NCI-H1105 treated with DMSO at 0.1 percent for 48 hours (cell line): ENCODE measurements around the gene FBXO38.

Experiments used
- DNase-seq: peaks from one replicate; lab custom pipeline; 2025; lab: John Stamatoyannopoulos, UW

FBXO38 gene

DNA sequence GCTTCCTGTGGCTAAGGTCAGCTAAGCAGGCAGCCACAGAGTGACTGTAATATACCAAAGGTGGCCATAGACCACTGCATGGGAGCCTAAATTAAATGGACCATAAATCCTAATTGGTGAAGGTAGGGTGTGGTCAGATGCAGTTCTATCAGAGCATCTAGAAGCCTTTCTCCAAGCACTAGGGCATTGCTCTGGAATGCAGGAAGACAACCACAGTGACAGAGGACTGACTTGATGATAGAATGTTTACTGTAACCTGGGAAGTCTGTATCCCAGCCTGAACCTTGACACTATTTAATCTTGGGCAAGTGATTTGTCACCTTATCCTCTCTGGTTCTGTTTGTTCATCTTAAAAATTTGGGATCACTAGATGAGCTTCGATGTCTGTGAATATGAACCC lies 2.3 kb downstream of the FBXO38 start:
- DNase-seq: no peak

DNA sequence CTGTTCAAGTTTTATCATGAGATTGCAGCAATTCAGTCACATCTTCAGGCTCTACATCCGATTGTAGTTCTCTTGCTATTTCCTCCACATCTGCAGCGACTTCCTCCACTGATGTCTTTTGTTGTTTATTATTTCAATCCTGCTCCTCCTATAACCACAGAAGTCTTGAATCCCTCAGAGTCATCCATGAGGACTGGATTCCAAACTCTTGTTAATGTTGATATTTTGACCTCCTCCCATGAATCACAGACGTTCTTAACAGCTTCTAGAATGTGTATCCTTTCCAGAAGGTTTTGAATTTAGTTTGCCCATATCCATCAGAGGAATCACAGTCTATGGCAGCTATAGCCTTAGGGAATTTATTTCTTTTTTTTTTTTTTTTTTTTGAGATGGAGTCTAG lies 3.6 kb downstream of the FBXO38 start:
- DNase-seq: no peak

DNA sequence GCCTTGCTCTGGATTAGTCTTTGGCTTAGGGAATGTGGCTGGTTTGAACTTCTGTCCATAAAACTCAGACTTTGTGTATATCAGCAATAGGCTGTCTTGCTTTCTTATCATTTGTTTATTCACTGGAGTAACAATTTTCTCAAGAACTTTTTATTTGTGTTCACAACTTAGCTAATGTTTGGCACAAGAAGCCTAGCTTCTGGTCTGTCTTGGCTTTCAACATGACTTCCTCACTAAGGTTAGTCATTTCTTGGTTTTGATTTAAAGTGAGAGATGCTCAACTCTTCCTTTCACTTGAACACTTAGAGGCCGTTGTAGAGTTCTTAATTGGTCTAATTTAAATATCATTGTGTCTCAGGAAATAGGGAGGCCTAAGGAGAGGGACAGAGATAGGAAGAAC lies 4.9 kb downstream of the FBXO38 start:
- no peak for DNase-seq

DNA sequence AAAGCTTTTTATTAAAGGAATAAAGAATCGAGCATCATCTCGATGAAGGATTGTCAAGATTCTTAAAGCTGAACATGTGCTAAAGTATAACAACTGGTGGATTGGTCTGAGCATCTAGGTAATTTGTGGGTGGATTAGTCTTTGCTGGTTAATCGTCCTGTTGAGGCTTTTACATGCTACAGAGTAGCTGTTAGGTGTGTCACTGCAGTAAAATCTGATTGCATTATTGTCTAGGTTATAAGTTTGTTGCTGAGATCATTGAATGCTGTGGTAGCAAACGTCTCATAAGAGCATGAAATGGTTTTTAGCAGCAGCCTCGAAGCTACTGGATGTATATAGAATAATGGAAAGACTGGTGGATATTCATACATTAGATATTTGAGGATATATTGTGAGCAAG lies 7.2 kb downstream of the FBXO38 start:
- DNase-seq: no peak

DNA sequence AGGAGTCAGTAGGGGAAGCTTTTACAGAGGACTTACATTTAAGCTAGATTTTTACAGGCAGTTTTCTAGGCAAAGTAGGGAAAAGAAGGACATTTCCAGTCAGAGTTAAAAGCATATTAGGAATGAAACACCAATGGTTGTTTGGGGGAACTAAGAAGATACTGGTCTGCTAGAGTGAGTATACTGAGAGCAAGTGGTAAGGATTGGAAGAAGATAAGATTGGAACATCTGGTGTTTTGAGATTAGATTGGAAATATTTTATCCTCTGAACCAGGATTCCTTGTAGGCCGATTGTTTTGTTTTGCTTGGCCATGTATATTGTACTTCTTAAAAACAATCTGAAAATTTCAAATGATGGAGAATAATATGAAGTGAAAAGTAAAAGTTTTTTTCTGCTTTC lies 7.7 kb downstream of the FBXO38 start:
- no peak for DNase-seq

DNA sequence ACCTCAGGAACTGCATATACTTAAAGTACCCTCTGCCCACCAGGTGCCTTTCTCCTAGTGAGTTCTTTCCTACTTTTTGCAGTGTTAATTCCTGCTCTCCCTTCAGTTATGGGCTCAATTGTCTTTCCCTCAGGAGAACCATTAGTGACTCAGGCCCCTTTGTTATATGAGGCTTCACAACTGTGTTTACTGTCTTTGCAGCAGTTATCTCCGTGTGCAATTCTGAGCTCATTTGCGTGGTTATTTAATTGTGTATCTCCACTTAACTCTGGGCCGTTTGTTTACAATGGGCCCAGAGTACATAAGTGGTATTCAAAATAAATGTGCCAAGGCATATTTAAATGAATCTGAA lies 9.6 kb downstream of the FBXO38 start:
- peak; percentile 90 for DNase-seq

DNA sequence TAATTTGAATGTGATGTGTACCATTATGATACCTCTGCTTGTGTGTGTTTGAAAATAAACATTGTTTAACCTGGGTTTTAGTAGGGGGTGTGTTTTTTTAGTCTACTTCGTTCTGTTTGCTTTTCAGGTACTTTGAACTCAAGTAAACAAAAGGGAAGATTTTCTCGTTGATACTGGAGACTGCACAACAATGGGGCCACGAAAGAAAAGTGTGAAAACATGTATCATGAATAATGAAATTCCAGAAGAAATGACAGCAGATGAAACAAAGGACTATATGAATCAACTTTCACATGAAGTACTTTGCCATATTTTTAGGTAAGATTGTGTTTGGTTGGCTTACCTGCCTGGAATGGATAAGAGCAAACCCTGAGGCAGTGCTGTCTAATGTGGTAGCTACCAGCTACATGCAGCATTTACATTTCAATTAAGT lies 10.8 kb downstream of the FBXO38 start:
- peak; percentile 1 for DNase-seq

DNA sequence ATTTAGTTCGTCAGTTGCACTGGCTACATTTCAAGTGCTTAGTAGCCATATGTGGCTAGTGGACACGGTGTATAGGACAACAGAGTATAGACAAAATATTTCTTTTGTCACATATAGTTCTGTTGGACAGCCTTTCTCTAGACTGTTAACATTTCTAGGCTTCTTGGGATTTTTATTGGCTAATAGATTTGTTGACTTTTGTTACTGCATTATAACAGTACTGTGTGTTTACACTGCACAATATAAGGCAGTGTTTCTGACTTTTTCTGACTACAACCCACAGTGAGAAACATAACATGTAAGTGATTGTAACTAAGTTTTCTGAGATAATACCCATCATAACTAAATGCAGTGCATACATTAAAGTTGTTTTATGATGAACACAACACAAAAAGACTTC lies 11.3 kb downstream of the FBXO38 start:
- DNase-seq: no peak

DNA sequence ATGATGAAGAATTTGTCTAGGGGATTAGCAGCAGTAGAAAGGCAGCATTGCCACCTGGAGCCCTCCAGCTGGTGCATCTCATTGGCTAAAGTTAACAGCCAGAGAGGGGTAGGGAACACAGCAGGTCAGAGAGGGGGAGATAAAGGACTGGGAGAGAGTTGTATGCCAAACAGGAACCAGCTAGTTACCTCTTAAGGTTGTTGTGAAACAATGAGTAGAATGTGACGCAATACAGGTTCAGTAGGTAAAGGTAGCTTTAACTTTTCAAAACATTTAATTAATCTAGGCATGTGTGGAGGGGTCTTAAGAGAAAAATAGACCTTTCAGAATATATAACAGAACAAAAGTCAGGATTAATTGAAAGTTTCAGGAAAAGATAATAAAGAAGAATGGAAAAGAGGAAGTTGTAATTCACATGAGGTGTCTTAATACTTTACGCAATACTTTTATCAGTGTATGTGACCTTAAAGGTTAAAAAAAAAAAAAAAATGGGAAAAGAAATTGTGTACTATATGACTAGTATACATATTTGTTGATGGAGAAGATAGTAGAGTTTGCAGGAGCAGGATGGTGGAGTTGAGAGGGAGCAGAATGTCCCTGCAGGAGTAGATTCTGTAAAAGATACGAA lies 14.3 kb downstream of the FBXO38 start:
- no peak for DNase-seq

DNA sequence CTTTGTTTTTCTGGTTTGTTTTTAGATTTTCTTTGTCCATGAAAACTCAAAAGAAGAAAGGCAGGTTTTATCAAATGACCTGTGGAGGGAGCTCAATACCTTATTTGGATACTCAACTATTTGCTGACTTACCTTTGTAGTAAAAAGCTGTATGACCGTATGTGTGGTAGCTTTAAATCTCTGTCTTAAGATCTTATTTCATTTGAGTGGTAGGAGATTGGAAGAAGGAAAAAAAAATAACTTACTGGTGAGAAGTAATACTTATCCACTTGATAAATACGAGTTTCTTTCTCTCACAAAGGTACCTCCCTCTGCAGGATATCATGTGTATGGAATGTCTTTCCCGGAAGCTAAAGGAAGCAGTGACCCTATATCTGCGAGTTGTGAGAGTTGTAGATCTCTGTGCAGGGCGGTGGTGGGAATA lies 15.0 kb downstream of the FBXO38 start:
- DNase-seq: no peak

DNA sequence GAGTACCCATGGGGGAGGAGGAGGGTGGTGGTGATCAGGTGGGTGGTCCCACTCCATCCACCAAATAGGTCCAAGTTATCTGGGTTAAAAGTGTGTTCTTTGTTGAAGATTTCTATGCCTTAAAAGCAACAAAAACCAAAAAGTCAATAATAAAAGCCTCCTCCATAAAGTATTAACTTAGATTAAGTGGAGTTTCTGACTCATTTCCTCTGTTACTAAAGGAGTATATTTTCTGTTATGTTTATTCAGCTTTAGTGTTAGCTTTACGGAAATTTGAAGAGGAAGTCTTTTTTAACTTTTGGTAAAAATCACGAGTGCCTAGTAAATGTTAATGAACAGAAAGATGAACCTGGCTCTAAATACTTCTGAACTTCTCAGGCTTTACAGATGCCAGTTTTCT lies 17.8 kb downstream of the FBXO38 start:
- no peak for DNase-seq

DNA sequence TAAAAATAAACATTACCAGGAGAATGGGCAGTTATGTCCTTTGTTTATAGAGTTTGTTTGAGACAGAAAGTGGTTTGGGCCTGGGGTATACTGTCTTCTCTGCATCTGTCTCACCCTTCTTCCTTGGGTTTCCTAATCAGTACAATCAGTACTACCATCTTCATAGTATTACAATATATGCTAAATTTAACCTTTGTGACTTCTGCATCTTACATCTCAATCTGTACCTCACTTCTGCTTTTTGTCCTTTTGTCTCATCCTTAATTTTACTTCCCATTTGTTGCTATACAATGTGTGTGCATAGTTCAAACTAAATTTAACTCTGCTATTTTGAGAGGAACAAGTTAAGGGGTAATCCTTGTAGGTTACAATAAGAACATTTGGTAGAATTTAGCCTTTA lies 19.6 kb downstream of the FBXO38 start:
- no peak for DNase-seq

DNA sequence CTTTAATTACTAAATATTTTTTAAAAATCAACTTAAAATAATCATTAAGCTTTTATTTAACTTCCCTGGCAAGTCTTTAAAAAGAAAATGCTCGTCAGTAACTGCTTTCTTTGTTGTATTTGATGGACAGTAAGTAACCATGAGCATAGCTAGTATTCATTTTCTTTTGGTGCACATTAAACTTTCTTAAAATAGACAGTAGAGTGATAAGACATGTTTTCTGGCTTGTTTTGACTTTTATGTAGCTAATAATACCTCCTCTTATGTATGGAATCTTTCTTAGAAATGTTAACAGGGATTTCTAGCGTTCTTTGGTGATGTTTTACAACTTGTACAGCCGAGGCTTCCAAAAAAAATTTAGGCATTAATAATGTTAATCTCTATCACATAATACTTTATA lies 22.6 kb downstream of the FBXO38 start:
- DNase-seq: no peak

DNA sequence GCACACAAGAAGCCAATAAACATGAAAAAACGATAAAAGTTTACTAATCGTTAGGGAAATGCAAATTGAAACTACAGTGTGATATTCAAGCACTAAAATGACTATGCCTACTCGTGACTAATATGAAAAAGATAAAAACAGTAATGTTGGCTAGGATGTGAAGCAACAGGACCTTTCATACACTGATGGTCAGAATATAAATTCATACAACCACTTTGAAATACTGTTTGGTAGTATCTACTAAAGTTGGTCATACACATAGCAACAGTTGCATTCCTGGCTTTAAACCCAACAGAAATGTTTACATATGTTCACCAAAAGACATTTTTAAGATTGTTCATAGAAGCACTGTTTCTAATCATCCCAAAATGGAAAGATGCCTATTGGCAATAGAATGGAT lies 24.3 kb downstream of the FBXO38 start:
- no peak for DNase-seq

DNA sequence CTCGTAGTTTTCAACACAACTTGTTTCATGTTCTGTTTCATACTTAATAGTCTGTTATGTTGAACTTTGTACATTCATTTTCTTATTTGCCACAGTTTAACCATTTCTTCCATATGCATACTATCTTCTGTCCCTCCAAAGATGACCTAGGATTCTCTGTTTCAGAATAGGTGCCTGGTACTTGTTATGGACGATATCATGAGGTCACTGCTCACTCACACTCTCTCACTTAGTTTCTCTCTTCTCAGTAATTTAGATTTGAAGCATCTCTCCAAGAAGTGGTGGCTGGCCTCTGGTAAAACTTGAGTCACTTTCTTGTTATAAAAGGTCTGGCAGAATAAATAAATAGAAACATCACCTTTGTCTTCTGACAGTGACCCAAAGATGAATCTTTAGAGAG lies 28.4 kb downstream of the FBXO38 start:
- no peak for DNase-seq

DNA sequence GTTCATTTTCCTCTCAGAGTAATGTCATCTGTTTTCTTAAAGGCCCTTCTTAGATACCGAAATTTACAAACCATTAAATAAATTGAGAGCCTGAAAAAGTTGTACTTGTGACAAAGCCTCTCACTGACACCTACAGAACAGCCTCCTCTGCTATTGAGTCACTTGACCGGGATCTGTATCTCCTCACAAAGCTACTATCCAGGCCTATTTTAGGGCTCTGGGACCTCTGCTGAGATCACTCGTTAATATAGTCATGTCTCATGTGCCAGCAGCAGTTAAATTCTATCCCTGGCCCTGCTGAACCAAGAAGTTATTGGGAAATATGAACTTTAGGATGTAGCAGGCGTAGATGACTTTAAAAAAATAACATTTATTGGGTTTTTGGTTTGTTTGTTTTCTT lies 31.1 kb downstream of the FBXO38 start:
- DNase-seq: no peak

DNA sequence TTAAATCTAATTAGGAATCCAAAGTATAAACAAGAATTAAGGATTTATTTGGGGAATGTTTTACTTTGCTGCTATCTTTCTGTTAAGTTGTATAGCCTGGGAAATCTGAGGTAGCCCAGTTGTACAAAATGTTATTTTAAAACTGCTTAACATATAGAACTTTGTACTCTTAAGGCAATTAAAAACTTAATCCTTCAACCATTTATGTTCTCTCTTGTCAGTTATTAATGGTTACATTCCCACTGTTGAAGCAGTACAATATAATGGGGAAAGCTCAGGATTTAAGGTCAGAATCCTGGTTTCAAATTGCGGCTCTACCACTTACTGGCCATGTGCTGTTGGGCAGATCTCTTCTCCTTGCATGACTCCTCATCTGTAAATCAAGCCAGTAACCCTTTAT lies 32.7 kb downstream of the FBXO38 start:
- DNase-seq: no peak

DNA sequence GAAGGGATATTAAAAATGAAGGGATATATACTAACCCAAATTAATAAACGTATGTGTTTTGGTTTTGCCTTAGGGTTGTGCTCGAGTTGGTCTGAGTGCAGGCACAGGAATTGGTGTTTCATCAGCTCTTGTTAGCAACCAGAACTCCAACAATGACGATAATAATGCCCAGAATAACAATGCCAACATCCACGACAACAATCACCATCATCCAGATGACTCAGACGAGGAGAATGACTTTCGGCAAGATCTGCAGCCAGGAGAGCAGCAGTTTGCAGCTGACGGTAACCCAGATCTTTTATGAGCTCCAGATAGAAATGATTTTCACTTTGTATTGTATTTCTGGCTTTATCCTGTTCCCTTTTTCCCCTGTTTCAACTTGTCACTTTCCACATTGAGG lies 33.2 kb downstream of the FBXO38 start:
- DNase-seq: no peak

DNA sequence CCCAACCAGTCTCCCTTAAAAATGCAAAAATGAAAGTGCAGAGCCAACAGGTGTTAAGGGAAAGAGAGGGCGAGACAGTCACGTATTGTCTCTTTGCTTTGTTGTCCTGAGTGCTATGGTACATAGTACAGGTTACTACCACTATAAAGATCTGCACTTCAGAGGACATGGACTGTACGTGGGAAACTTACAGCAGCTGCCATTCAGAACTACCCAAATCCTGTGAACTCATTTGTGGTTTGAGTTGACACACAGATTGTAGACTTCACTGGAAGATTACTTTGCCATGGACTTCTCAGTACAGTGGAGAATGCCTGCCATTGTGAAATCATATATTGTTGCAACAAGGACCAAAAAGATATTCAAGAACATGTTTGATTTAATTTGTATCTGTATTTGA lies 34.8 kb downstream of the FBXO38 start:
- no peak for DNase-seq

DNA sequence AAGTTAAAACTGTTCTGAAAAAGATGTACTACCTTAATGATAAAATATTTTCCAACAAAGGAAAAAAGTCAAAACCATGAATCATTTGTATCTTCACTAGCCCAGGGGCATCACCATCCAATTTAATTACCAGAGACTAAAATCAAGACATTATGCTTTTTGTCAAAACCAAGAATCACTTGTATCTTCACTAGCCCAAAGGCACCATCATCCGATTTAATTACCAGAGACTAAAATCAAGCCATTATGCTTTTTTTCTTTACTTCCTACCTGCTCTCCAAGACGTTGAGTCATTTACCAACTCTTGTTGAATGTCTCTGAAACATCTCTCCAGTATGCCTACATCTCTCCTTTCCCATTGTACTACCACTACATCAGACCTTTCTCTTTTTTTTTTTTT lies 37.9 kb downstream of the FBXO38 start:
- no peak for DNase-seq

DNA sequence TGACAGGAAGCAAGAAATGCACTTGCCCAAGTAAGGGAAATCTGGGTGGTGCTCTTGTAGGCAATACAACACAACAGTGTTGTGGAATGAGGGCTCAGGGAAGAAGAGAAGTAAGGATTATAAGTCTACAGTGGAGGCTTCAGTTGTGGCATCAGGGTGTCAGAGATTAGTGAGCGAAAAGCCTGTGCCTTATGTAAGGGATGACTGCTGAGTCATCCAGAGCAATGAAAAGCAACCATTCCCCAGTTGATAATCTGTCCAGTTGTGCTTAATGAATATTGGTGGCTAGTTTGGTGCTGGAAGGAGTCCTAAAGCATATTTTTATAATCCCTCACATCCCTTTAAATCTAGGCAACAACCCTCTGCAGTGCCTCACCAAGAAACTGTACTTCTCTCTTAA lies 42.0 kb downstream of the FBXO38 start:
- DNase-seq: no peak

DNA sequence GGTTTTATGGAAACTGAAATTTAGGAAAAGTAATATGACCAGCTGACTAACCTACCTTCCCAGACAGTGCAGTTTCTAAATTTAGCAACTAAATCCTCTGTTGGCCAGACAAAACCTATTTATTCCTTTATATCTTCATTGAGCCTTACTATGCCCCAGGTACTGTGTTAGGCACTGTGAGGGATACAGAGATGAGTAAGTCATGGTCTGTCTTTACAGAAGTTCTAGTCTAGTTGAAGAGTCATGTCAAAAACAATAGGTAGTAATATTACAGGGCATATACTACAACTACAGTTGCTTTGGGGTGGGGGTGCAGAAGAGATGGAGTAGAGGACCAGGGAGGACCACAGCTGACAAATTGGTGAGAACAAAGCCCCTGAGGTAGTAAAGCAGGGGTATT lies 42.8 kb downstream of the FBXO38 start:
- no peak for DNase-seq

DNA sequence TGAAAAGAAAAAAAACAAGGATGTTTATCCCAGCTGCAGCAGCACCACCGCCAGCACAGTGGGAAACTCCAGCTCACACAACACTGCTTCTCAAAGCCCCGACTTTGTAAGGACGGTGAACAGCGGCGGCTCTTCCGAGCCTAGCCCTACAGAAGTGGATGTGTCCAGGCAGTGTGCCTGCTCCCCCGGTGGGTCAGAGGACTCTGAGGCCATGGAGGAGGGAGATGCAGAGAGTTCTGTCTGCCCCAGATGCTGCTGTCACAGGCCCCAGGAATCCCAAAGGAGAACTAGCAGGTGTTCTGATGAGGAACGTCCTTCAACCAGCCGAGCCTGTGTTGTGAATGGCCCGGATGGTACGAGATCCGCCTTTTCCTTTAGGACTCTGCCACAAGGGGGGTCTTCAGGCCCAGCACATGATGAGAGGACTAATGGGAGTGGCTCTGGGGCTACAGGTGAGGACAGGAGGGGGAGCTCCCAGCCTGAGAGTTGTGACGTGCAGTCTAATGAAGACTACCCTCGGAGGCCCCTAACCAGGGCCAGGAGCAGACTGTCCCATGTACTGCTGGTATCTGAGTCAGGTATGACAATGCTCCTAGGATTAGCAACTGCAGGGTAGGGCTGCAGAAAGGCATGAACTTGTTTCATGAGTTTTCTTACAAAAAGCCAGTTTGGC lies 43.7 kb downstream of the FBXO38 start:
- DNase-seq: no peak

DNA sequence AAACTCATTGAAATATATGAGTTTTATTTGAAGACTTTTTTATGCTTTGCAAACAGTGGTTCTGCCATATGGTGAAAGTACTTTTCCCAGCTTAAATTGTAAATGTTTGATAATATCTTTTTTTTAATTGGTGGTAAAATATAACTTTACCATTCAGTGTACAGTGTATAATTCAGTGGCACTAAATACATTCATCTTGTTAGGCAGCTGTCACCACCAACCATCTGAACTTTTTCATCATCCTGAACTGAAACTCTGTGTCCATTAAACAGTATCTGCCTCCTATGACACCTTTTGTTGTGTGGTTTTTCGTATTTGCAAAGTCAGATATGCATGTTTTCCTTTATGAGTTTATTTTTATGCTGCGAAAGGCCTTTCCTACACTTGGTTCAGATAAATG lies 45.1 kb downstream of the FBXO38 start:
- DNase-seq: no peak
